K562 (cell line): Measurements from ENCODE around the gene PRRC2A. TPM values are rescaled to one million over a fixed set of nuclear protein-coding genes. Genes with fewer than 3 reads are reported as not detected.

Source experiments
- JUND ChIP-seq, 2 experiments: IDR thresholded peaks; 2 replicates in 1 of 2; 3 replicates in 1 of 2; pipeline ENCODE4 v1.6.1; 2011; ENCODE audit warnings: borderline replicate concordance in 2 of 2, low read depth in 2 of 2, low read length in 2 of 2, improper control_type of control experiment in 1 of 2, missing biosample characterization in 1 of 2, missing genetic modification characterization in 1 of 2, missing genetic modification reagents in 1 of 2
- KAT8 ChIP-seq: fragments of 450-650 bp; IDR thresholded peaks from 2 replicates; pipeline ENCODE4 v1.6.1; 2016; ENCODE audit warnings: low read depth, mild to moderate bottlenecking
- RAD51 ChIP-seq: fragments of 450-650 bp; IDR thresholded peaks from 2 replicates; pipeline ENCODE4 v1.7.1; 2016; ENCODE audit warnings: low read depth, mild to moderate bottlenecking, borderline replicate concordance
- SREBF1 ChIP-seq: fragments of 150-350 bp; IDR thresholded peaks from 2 replicates; pipeline ENCODE4 v1.6.1; 2014; ENCODE audit warnings: antibody characterized with exemption, low read depth, low read length, borderline replicate concordance
- SRSF9 ChIP-seq: fragments of 200-400 bp; formaldehyde crosslinking; IDR thresholded peaks from 2 replicates; pipeline ENCODE4 v1.6.1; 2017; ENCODE audit warnings: low read depth, low read length, borderline replicate concordance
- ZNF124 ChIP-seq: sonication (generic); formaldehyde crosslinking; IDR thresholded peaks from 2 replicates; pipeline ENCODE4 v1.8.1; 2022; ENCODE audit warnings: missing genetic modification reagents
- ZNF589 ChIP-seq: fragments of 200-800 bp; sonication (Bioruptor generic); IDR thresholded peaks from 2 replicates; pipeline ENCODE4 v1.6.1; 2016; ENCODE audit warnings: low read depth, missing genetic modification characterization, missing compliant biosample characterization
- ZNF717 ChIP-seq: fragments of 250-450 bp; sonication (Bioruptor Pico); IDR thresholded peaks from 2 replicates; pipeline ENCODE4 v1.5.0; 2021
- polyA plus RNA-seq, 8 experiments: library from polyadenylated mRNA; depleted of rRNA in 4 of 8; stranded (reverse) in 5 of 8; unstranded in 3 of 8; fragments of >200 nt; fragmentation: Nextera tagmentation in 2 of 8; fragmentation: Illumina TruSeq in 1 of 8; extraction: Ambion mirVana in 2 of 8; extraction: Trizol in 1 of 8; gene quantifications; 2 replicates each; pipeline versions ENCODE4 v1.2.1 to v1.2.3, GENCODE V29; 2011 to 2014; ENCODE audit warnings: inconsistent platforms in 1 of 8, missing spikeins in 1 of 8
- total RNA-seq, 7 experiments: library from RNA; depleted of rRNA in 6 of 7; stranded (reverse); fragments of >200 nt in 6 of 7; fragmentation: Illumina TruSeq in 2 of 7; extraction: Trizol in 2 of 7; gene quantifications; 2 replicates each; pipeline versions ENCODE4 v1.2.1 to v1.2.3, GENCODE V29; 2011 to 2021; ENCODE audit warnings: low replicate concordance in 1 of 7
- TF ChIP-seq, protein P1 (sequence below): fragments of 450-650 bp; IDR thresholded peaks from 2 replicates; pipeline ENCODE4 v1.6.1; 2017; ENCODE audit warnings: antibody characterized with exemption, mild to moderate bottlenecking
- TF ChIP-seq, protein P2 (sequence below): fragments of 450-650 bp; IDR thresholded peaks from 2 replicates; pipeline ENCODE4 v1.6.1; 2016; ENCODE audit warnings: mild to moderate bottlenecking, moderate library complexity

PRRC2A gene
- total and polyA plus RNA-seq, 9 of the 15 experiments (the other 6 are each of a cell fraction or from before 2014, with no cell fraction given): 1.0 to 332 (median 63.0) TPM

DNA sequence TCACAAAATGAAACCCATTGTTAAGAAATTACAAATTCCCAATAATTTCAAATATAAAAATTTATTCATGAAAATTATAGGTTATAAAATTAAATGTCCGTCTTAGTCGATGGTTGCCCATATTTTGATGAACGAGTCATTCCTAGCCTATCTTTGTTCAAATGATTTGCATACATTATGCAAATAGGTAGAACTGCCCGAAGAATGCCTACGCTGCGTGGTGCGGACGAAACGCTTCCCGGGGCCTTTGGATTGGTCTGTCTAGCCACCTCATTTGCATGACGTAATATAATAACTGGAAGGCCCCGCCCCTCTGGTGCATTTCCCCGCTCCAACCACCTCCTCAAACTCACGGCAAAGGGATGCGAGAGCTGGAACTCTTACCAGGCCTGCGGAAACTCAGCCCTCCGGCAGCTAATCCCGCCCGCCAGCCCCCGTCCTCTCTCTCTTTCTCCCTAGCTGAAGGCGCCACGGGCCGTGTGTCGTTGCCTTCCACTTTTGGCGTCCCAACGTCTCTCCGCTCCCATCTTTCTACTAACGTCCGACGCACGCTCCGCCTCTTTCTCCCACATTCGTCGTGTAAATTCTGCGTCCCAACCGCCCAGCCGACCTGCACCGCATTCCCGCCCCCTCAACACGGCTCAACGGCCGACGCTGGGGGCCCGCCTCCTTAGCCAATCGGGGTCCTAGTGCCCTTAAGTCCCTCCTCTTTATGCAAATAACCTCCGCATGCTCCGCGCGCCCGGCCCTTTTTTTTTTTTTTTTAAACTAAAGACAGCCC is 520 bp upstream of the PRRC2A start (continued):
- TF ChIP-seq, protein P1, sequence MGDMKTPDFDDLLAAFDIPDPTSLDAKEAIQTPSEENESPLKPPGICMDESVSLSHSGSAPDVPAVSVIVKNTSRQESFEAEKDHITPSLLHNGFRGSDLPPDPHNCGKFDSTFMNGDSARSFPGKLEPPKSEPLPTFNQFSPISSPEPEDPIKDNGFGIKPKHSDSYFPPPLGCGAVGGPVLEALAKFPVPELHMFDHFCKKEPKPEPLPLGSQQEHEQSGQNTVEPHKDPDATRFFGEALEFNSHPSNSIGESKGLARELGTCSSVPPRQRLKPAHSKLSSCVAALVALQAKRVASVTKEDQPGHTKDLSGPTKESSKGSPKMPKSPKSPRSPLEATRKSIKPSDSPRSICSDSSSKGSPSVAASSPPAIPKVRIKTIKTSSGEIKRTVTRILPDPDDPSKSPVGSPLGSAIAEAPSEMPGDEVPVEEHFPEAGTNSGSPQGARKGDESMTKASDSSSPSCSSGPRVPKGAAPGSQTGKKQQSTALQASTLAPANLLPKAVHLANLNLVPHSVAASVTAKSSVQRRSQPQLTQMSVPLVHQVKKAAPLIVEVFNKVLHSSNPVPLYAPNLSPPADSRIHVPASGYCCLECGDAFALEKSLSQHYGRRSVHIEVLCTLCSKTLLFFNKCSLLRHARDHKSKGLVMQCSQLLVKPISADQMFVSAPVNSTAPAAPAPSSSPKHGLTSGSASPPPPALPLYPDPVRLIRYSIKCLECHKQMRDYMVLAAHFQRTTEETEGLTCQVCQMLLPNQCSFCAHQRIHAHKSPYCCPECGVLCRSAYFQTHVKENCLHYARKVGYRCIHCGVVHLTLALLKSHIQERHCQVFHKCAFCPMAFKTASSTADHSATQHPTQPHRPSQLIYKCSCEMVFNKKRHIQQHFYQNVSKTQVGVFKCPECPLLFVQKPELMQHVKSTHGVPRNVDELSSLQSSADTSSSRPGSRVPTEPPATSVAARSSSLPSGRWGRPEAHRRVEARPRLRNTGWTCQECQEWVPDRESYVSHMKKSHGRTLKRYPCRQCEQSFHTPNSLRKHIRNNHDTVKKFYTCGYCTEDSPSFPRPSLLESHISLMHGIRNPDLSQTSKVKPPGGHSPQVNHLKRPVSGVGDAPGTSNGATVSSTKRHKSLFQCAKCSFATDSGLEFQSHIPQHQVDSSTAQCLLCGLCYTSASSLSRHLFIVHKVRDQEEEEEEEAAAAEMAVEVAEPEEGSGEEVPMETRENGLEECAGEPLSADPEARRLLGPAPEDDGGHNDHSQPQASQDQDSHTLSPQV: no peak
- TF ChIP-seq RAD51 (no peak), KAT8 (no peak), SRSF9 (no peak), ZNF124 (CRISPR knock-in tag) (no peak), JUND (IDR thresholded peaks at IDR 0.05; ENCODE audit: borderline replicate concordance, low read depth, low read length) (peak; percentile 80), JUND (tag; IDR thresholded peaks at IDR 0.05; ENCODE audit: borderline replicate concordance, low read depth, low read length) (peak; percentile 77), ZNF589 (CRISPR knock-in tag) (no peak), SREBF1 (peak; percentile 25; the same call in 1 of the 2 replicates), ZNF717 (CRISPR knock-in tag) (no peak)
- TF ChIP-seq, protein P2, sequence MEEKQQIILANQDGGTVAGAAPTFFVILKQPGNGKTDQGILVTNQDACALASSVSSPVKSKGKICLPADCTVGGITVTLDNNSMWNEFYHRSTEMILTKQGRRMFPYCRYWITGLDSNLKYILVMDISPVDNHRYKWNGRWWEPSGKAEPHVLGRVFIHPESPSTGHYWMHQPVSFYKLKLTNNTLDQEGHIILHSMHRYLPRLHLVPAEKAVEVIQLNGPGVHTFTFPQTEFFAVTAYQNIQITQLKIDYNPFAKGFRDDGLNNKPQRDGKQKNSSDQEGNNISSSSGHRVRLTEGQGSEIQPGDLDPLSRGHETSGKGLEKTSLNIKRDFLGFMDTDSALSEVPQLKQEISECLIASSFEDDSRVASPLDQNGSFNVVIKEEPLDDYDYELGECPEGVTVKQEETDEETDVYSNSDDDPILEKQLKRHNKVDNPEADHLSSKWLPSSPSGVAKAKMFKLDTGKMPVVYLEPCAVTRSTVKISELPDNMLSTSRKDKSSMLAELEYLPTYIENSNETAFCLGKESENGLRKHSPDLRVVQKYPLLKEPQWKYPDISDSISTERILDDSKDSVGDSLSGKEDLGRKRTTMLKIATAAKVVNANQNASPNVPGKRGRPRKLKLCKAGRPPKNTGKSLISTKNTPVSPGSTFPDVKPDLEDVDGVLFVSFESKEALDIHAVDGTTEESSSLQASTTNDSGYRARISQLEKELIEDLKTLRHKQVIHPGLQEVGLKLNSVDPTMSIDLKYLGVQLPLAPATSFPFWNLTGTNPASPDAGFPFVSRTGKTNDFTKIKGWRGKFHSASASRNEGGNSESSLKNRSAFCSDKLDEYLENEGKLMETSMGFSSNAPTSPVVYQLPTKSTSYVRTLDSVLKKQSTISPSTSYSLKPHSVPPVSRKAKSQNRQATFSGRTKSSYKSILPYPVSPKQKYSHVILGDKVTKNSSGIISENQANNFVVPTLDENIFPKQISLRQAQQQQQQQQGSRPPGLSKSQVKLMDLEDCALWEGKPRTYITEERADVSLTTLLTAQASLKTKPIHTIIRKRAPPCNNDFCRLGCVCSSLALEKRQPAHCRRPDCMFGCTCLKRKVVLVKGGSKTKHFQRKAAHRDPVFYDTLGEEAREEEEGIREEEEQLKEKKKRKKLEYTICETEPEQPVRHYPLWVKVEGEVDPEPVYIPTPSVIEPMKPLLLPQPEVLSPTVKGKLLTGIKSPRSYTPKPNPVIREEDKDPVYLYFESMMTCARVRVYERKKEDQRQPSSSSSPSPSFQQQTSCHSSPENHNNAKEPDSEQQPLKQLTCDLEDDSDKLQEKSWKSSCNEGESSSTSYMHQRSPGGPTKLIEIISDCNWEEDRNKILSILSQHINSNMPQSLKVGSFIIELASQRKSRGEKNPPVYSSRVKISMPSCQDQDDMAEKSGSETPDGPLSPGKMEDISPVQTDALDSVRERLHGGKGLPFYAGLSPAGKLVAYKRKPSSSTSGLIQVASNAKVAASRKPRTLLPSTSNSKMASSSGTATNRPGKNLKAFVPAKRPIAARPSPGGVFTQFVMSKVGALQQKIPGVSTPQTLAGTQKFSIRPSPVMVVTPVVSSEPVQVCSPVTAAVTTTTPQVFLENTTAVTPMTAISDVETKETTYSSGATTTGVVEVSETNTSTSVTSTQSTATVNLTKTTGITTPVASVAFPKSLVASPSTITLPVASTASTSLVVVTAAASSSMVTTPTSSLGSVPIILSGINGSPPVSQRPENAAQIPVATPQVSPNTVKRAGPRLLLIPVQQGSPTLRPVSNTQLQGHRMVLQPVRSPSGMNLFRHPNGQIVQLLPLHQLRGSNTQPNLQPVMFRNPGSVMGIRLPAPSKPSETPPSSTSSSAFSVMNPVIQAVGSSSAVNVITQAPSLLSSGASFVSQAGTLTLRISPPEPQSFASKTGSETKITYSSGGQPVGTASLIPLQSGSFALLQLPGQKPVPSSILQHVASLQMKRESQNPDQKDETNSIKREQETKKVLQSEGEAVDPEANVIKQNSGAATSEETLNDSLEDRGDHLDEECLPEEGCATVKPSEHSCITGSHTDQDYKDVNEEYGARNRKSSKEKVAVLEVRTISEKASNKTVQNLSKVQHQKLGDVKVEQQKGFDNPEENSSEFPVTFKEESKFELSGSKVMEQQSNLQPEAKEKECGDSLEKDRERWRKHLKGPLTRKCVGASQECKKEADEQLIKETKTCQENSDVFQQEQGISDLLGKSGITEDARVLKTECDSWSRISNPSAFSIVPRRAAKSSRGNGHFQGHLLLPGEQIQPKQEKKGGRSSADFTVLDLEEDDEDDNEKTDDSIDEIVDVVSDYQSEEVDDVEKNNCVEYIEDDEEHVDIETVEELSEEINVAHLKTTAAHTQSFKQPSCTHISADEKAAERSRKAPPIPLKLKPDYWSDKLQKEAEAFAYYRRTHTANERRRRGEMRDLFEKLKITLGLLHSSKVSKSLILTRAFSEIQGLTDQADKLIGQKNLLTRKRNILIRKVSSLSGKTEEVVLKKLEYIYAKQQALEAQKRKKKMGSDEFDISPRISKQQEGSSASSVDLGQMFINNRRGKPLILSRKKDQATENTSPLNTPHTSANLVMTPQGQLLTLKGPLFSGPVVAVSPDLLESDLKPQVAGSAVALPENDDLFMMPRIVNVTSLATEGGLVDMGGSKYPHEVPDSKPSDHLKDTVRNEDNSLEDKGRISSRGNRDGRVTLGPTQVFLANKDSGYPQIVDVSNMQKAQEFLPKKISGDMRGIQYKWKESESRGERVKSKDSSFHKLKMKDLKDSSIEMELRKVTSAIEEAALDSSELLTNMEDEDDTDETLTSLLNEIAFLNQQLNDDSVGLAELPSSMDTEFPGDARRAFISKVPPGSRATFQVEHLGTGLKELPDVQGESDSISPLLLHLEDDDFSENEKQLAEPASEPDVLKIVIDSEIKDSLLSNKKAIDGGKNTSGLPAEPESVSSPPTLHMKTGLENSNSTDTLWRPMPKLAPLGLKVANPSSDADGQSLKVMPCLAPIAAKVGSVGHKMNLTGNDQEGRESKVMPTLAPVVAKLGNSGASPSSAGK: peak; percentile 95
